Measurements from ENCODE around the gene SLC17A1. TPM values are rescaled to one million over a fixed set of nuclear protein-coding genes. Genes with fewer than 3 reads are reported as not detected.

SLC17A1 gene, protein sequence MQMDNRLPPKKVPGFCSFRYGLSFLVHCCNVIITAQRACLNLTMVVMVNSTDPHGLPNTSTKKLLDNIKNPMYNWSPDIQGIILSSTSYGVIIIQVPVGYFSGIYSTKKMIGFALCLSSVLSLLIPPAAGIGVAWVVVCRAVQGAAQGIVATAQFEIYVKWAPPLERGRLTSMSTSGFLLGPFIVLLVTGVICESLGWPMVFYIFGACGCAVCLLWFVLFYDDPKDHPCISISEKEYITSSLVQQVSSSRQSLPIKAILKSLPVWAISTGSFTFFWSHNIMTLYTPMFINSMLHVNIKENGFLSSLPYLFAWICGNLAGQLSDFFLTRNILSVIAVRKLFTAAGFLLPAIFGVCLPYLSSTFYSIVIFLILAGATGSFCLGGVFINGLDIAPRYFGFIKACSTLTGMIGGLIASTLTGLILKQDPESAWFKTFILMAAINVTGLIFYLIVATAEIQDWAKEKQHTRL
- total RNA-seq (2016; rRNA removed; fragmentation: Illumina TruSeq; extraction: Trizol) = 0.09 TPM in 1 of 2 replicates, not detected in the other
- not detected in 2 replicates for total RNA-seq (2016; cell fraction: cytosol; rRNA removed; fragmentation: Illumina TruSeq; extraction: Trizol; ENCODE audit: low read depth)
- total RNA-seq (2016; cell fraction: insoluble cytoplasmic fraction; rRNA removed; fragmentation: Illumina TruSeq; extraction: Trizol) = 0.09 TPM in 1 of 2 replicates, not detected in the other
- total RNA-seq (2016; cell fraction: membrane; rRNA removed; fragmentation: Illumina TruSeq; extraction: Trizol) = not detected in 2 replicates
- total RNA-seq (2016; cell fraction: nucleus; rRNA removed; fragmentation: Illumina TruSeq; extraction: Trizol) = 0.31 TPM in 1 of 2 replicates, not detected in the other
- polyA plus RNA-seq (2011; rRNA removed) = 2.1 TPM in 2 replicates
- polyA plus RNA-seq (2011; cell fraction: cytosol; rRNA removed) = 1.3 and 1.8 TPM in 2 replicates
- polyA plus RNA-seq (2011; cell fraction: nucleus; rRNA removed) = 3.2 and 3.6 TPM in 2 replicates
- 6.8 and 19.2 TPM in 2 replicates for polyA plus RNA-seq (2012)
- not detected in 2 replicates for polyA plus RNA-seq (2016; cell fraction: cytosol; fragmentation: Illumina TruSeq; extraction: Trizol; ENCODE audit: low read depth)
- polyA plus RNA-seq (2016; cell fraction: insoluble cytoplasmic fraction; fragmentation: Illumina TruSeq; extraction: Trizol; ENCODE audit: low read depth) = not detected in 2 replicates
- not detected in 2 replicates for polyA plus RNA-seq (2016; cell fraction: membrane; fragmentation: Illumina TruSeq; extraction: Trizol; ENCODE audit: low read depth)
- not detected in 2 replicates for polyA plus RNA-seq (2016; cell fraction: nucleus; fragmentation: Illumina TruSeq; extraction: Trizol; ENCODE audit: insufficient read depth, low read depth)
- polyA minus RNA-seq (2011; rRNA and poly(A)+ RNA removed; ENCODE audit: low replicate concordance) = 2.6 TPM in 1 of 2 replicates, not detected in the other
- 0.79 and 1.3 TPM in 2 replicates for polyA minus RNA-seq (2011; cell fraction: cytosol; rRNA and poly(A)+ RNA removed)
- 4.0 and 6.5 TPM in 2 replicates for polyA minus RNA-seq (2011; cell fraction: nucleus; rRNA and poly(A)+ RNA removed)
- percentile 22 among the genes with signal in this experiment for Bru-seq, nascent RNA
- percentile 27 among the genes with signal in this experiment for BruChase-seq, experiment 1, labeled RNA remaining after a 6-hour chase
- BruChase-seq, experiment 2, labeled RNA remaining after a 2-hour chase = percentile 23 among the genes with signal in this experiment
- long read RNA-seq, experiment 1 = 0 reads
- long read RNA-seq, experiment 2, partial matches to known transcripts = 0 of 1 reads
- long read RNA-seq, experiment 2, other reads (novel, unspliced or antisense) = 1 of 1 reads

- in situ Hi-C loops (cut with HindIII; ENCODE audit: extremely low pct_ligation_motif_present, low pct_unique_long_range_greater_than_20kb) (no loop called here), intact Hi-C loops (cut with micrococcal nuclease; ENCODE audit: unreplicated experiment) (loop anchor here (5.0 kb wide), 1 partner anchor 111 kb away; no protein-coding TSS in a partner anchor)
- H3K27ac ChIP-seq (ENCODE audit: extremely low read length, insufficient read depth, low read length) = peak within 1 kb of the TSS; percentile 29
- no peaks in the 10 kb centered on the region for H4K20me1 ChIP-seq (ENCODE audit: insufficient read depth, low read length)
- no peak within 1 kb of the TSS for H2AFZ ChIP-seq (ENCODE audit: low read length)
- H3K4me3 ChIP-seq (replicated peaks in 1 of 3; ENCODE audit: insufficient read depth in 1 of 3, low read depth in 2 of 3, low read length in 3 of 3) = peak within 1 kb of the TSS; percentile 33 to 47 (median 37); a peak in 4 of 6 replicates
- POLR2A ChIA-PET = no interaction called here
- WGBS (ENCODE audit: low lambda C conversion rate) = 13% methylated on average over 8 of the region's 8 CpGs
- FAIRE-seq (peak; percentile 48), DNase-seq (ENCODE audit: low spot score) (peak; percentile 54), ATAC-seq (peak; percentile 51)
- peak within 1 kb of the TSS; percentile 89 for H3K4me2 ChIP-seq (ENCODE audit: low read depth, low read length)
- peaks cover 5% of the 10 kb centered on the region for H3K79me2 ChIP-seq (ENCODE audit: insufficient read depth, low read length)
- no TSS peak for BruUV-seq (replicated peaks)
- H3K9ac ChIP-seq (ENCODE audit: insufficient read depth, low read depth, low read length) = peak within 1 kb of the TSS; percentile 48; the same call in 1 of the 2 replicates
- H3K27me3 ChIP-seq (ENCODE audit: control insufficient read depth in 1 of 2, insufficient read depth in 2 of 2, low read length in 2 of 2) = no peaks in the 10 kb centered on the region; a peak in 1 of 5 replicates
- no peaks in the 10 kb centered on the region for H3K9me3 ChIP-seq (ENCODE audit: low read length)
- CTCF ChIA-PET (ENCODE audit: low intra/inter-chr PET ratio, low total read pairs) = no interaction called here
- peaks cover 73% of the 10 kb centered on the region for H3K4me1 ChIP-seq (ENCODE audit: insufficient read depth, low read length)
- no peaks in the 10 kb centered on the region for H3K36me3 ChIP-seq (replicated peaks in 1 of 2; ENCODE audit: control insufficient read depth in 1 of 2, insufficient read depth in 2 of 2, low read length in 2 of 2)
- TF ChIP-seq ZBTB42 (CRISPR knock-in tag; IDR thresholded peaks at IDR 0.05) = no peak
- no peak for TF ChIP-seq ZNF251 (CRISPR knock-in tag; IDR thresholded peaks at IDR 0.05)
- TF ChIP-seq, protein P1, sequence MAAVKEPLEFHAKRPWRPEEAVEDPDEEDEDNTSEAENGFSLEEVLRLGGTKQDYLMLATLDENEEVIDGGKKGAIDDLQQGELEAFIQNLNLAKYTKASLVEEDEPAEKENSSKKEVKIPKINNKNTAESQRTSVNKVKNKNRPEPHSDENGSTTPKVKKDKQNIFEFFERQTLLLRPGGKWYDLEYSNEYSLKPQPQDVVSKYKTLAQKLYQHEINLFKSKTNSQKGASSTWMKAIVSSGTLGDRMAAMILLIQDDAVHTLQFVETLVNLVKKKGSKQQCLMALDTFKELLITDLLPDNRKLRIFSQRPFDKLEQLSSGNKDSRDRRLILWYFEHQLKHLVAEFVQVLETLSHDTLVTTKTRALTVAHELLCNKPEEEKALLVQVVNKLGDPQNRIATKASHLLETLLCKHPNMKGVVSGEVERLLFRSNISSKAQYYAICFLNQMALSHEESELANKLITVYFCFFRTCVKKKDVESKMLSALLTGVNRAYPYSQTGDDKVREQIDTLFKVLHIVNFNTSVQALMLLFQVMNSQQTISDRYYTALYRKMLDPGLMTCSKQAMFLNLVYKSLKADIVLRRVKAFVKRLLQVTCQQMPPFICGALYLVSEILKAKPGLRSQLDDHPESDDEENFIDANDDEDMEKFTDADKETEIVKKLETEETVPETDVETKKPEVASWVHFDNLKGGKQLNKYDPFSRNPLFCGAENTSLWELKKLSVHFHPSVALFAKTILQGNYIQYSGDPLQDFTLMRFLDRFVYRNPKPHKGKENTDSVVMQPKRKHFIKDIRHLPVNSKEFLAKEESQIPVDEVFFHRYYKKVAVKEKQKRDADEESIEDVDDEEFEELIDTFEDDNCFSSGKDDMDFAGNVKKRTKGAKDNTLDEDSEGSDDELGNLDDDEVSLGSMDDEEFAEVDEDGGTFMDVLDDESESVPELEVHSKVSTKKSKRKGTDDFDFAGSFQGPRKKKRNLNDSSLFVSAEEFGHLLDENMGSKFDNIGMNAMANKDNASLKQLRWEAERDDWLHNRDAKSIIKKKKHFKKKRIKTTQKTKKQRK (IDR thresholded peaks at IDR 0.05; ENCODE audit: low read length) = no peak
- TF ChIP-seq ZNF7 (CRISPR knock-in tag; IDR thresholded peaks at IDR 0.05) = no peak
- TF ChIP-seq IRF2 (CRISPR knock-in tag; IDR thresholded peaks at IDR 0.05) = no peak
- TF ChIP-seq FOXK1 (CRISPR knock-in tag; IDR thresholded peaks at IDR 0.05; ENCODE audit: borderline replicate concordance, low read depth) = no peak
- TF ChIP-seq MATR3 (CRISPR knock-in tag; IDR thresholded peaks at IDR 0.05) = no peak
- no peak for TF ChIP-seq SRSF9 (IDR thresholded peaks at IDR 0.05; ENCODE audit: borderline replicate concordance, insufficient read depth, low read depth, low read length, poor library complexity, severe bottlenecking)
- TF ChIP-seq NCOR1 (IDR thresholded peaks at IDR 0.05; ENCODE audit: borderline replicate concordance, low read length) = peak; percentile 40; the same call in 1 of the 2 replicates
- TF ChIP-seq ZNF432 (CRISPR knock-in tag; IDR thresholded peaks at IDR 0.05; ENCODE audit: borderline replicate concordance) = no peak
- no peak for TF ChIP-seq ZNF616 (CRISPR knock-in tag; IDR thresholded peaks at IDR 0.05; ENCODE audit: low read depth)
- TF ChIP-seq KLF12 (CRISPR knock-in tag; IDR thresholded peaks at IDR 0.05; ENCODE audit: borderline replicate concordance) = no peak
- no peak; the same call in 1 of the 2 replicates for TF ChIP-seq ISL2 (CRISPR knock-in tag; IDR thresholded peaks at IDR 0.05)
Observed at GRCh38 chr6:25831532-25832306, at the start of gene SLC17A1. SLC17A1 (minus strand) TSS chr6:25832052; CDS start chr6:25830557, 1,495 bp downstream.

Data from HepG2 (cell line).